ENCODE results near the gene KCNK5.

The KCNK5 gene

GRCh38 chr6:39228992-39229767, at the start of gene KCNK5 (continued):
- TF ChIP-seq ZNF202 (tag by site-specific recombination; IDR thresholded peaks at IDR 0.05; ENCODE audit: borderline replicate concordance), result no peak
- no peak for TF ChIP-seq ZNF513 (tag by site-specific recombination; IDR thresholded peaks at IDR 0.05)
- TF ChIP-seq ZNF529 (tag by site-specific recombination; IDR thresholded peaks at IDR 0.05; ENCODE audit: insufficient replicate concordance), result no peak
- no peak for TF ChIP-seq ZNF549 (tag by site-specific recombination; IDR thresholded peaks at IDR 0.05)
- no peak for TF ChIP-seq ZNF362 (tag by site-specific recombination; IDR thresholded peaks at IDR 0.05)
- TF ChIP-seq TRIM28 (IDR thresholded peaks at IDR 0.05; ENCODE audit: borderline replicate concordance, low read length), result no peak
- TF ChIP-seq ZNF146 (tag by site-specific recombination; IDR thresholded peaks at IDR 0.05), result peak; percentile 42; the same call in 1 of the 2 replicates
- TF ChIP-seq ZEB2 (tag by site-specific recombination; IDR thresholded peaks at IDR 0.05), result peak; percentile 66
- TF ChIP-seq ZBTB10 (tag by site-specific recombination; IDR thresholded peaks at IDR 0.05), result peak; percentile 53; the same call in 1 of the 2 replicates
- TF ChIP-seq ZSCAN4 (tag by site-specific recombination; IDR thresholded peaks at IDR 0.05), result no peak
- peak; percentile 89 for TF ChIP-seq HIC1 (tag by site-specific recombination; IDR thresholded peaks at IDR 0.05)
- TF ChIP-seq ZNF140 (tag by site-specific recombination; IDR thresholded peaks at IDR 0.05), result no peak
- no peak for TF ChIP-seq HOXA7 (CRISPR knock-in tag; IDR thresholded peaks at IDR 0.05; ENCODE audit: borderline replicate concordance)
- no peak for TF ChIP-seq ZNF155 (tag by site-specific recombination; IDR thresholded peaks at IDR 0.05)
- no peak; the same call in 1 of the 2 replicates for TF ChIP-seq ZFP37 (tag by site-specific recombination; IDR thresholded peaks at IDR 0.05)
- no peak for TF ChIP-seq ZSCAN23 (tag by site-specific recombination; IDR thresholded peaks at IDR 0.05)
- no peak for TF ChIP-seq ZNF701 (tag by site-specific recombination; IDR thresholded peaks at IDR 0.05)
- no peak for TF ChIP-seq ZNF112 (tag by site-specific recombination; IDR thresholded peaks at IDR 0.05)
- no peak for TF ChIP-seq ZNF555 (tag by site-specific recombination; conservative IDR thresholded peaks at IDR 0.05)
- TF ChIP-seq ZFP3 (tag by site-specific recombination; IDR thresholded peaks at IDR 0.05; ENCODE audit: low read depth), result no peak
- peak; percentile 99 for TF ChIP-seq ZFHX2 (tag by site-specific recombination; conservative IDR thresholded peaks at IDR 0.05)
- no peak for TF ChIP-seq ZNF571 (tag by site-specific recombination; IDR thresholded peaks at IDR 0.05)
- TF ChIP-seq ZNF184 (tag by site-specific recombination; IDR thresholded peaks at IDR 0.05), result no peak
- 0 out of 2 replicates have a peak, but pooled peaks have one; percentile 61 for TF ChIP-seq ZNF2 (tag by site-specific recombination; IDR thresholded peaks at IDR 0.05)
- TF ChIP-seq ZNF433 (tag by site-specific recombination; IDR thresholded peaks at IDR 0.05; ENCODE audit: low read depth), result no peak
- peak; percentile 31; the same call in 1 of the 2 replicates for TF ChIP-seq BCL11A (tag by site-specific recombination; IDR thresholded peaks at IDR 0.05; ENCODE audit: low read depth)
- no peak for TF ChIP-seq ZNF23 (tag by site-specific recombination; IDR thresholded peaks at IDR 0.05; ENCODE audit: borderline replicate concordance)
- no peak for TF ChIP-seq ZNF658 (tag by site-specific recombination; IDR thresholded peaks at IDR 0.05)
- TF ChIP-seq GLIS2 (tag by site-specific recombination; IDR thresholded peaks at IDR 0.05), result peak; percentile 98
- 0 out of 2 replicates have a peak, but pooled peaks have one; percentile 31 for TF ChIP-seq REPIN1 (tag by site-specific recombination; IDR thresholded peaks at IDR 0.05; ENCODE audit: low read depth)
- TF ChIP-seq ZFP69B (tag by site-specific recombination; IDR thresholded peaks at IDR 0.05), result peak; percentile 91
- TF ChIP-seq ZNF366 (tag by site-specific recombination; conservative IDR thresholded peaks at IDR 0.05), result no peak; the same call in 1 of the 2 replicates
- TF ChIP-seq ZNF223 (tag by site-specific recombination; IDR thresholded peaks at IDR 0.05), result no peak

All from HEK293 (cell line).